HuH-7.5 (cell line): Measurements from ENCODE around the gene P2RY6.

Experiments
- DNase-seq: peaks from one replicate; pipeline ENCODE4 v3.0.0; 2011; ENCODE audit warnings: low spot score

P2RY6 gene

GRCh38 chr11:73237471-73238290 lies 34.5 kb upstream of the P2RY6 start:
- DNase-seq = no peak

GRCh38 chr11:73239111-73239521 lies 33.0 kb upstream of the P2RY6 start:
- no peak for DNase-seq

GRCh38 chr11:73239571-73240189 lies 32.5 kb upstream of the P2RY6 start:
- DNase-seq = no peak

GRCh38 chr11:73240190-73240781 lies 31.9 kb upstream of the P2RY6 start:
- no peak for DNase-seq

GRCh38 chr11:73241300-73241699 lies 30.8 kb upstream of the P2RY6 start:
- no peak for DNase-seq

GRCh38 chr11:73242251-73243092 lies 29.7 kb upstream of the P2RY6 start:
- DNase-seq = peak; percentile 82

- no peak for DNase-seq
Observed at GRCh38 chr11:73243093-73243485, 29.0 kb upstream of the P2RY6 start.

- DNase-seq = no peak
Observed at GRCh38 chr11:73244589-73245240, 27.4 kb upstream of the P2RY6 start.

GRCh38 chr11:73245461-73245860 lies 26.7 kb upstream of the P2RY6 start:
- no peak for DNase-seq

GRCh38 chr11:73246303-73246702 lies 25.8 kb upstream of the P2RY6 start:
- no peak for DNase-seq

GRCh38 chr11:73248526-73249185 lies 23.5 kb upstream of the P2RY6 start:
- no peak for DNase-seq

GRCh38 chr11:73249304-73249703 lies 22.8 kb upstream of the P2RY6 start:
- no peak for DNase-seq

GRCh38 chr11:73249853-73250783 lies 22.0 kb upstream of the P2RY6 start:
- no peak for DNase-seq

- no peak for DNase-seq
Observed at GRCh38 chr11:73252577-73253191, 19.5 kb upstream of the P2RY6 start.

- DNase-seq = no peak
Observed at GRCh38 chr11:73257342-73258103, 14.6 kb upstream of the P2RY6 start.

GRCh38 chr11:73258104-73259035 lies 13.8 kb upstream of the P2RY6 start:
- DNase-seq = no peak

GRCh38 chr11:73259406-73260126 lies 12.6 kb upstream of the P2RY6 start:
- DNase-seq = no peak
